HG02852 (cell line): Measurements from ENCODE around the gene NFASC.

Experiments
- ATAC-seq: cut with Tn5 transposase; IDR thresholded peaks from one replicate; pipeline ENCODE4 v1.9.1; 2021; ENCODE audit warnings: mild to moderate bottlenecking, moderate library complexity; ENCODE audit not compliant: unreplicated experiment

Gene NFASC

GRCh38 chr1:204885790-204886189 is 15.1 kb downstream of the NFASC start:
- ATAC-seq: no peak

GRCh38 chr1:204887846-204888245 is 17.2 kb downstream of the NFASC start:
- ATAC-seq: no peak

GRCh38 chr1:204888294-204888693 is 17.6 kb downstream of the NFASC start:
- no peak for ATAC-seq

GRCh38 chr1:204889681-204890383 is 19.2 kb downstream of the NFASC start:
- ATAC-seq: no peak

- no peak for ATAC-seq
Observed at GRCh38 chr1:204891860-204892259, 21.2 kb downstream of the NFASC start.

- no peak for ATAC-seq
Observed at GRCh38 chr1:204894031-204894430, 23.4 kb downstream of the NFASC start.

GRCh38 chr1:204894606-204895005 is 23.9 kb downstream of the NFASC start:
- ATAC-seq: no peak

GRCh38 chr1:204896023-204896422 is 25.4 kb downstream of the NFASC start:
- ATAC-seq: no peak

- no peak for ATAC-seq
Observed at GRCh38 chr1:204896787-204897469, 26.3 kb downstream of the NFASC start.

- no peak for ATAC-seq
Observed at GRCh38 chr1:204900721-204901120, 30.1 kb downstream of the NFASC start.

GRCh38 chr1:204902671-204903070 is 32.0 kb downstream of the NFASC start:
- no peak for ATAC-seq

GRCh38 chr1:204904228-204904810 is 33.7 kb downstream of the NFASC start:
- ATAC-seq: no peak

- no peak for ATAC-seq
Observed at GRCh38 chr1:204909109-204909508, 38.4 kb downstream of the NFASC start.

GRCh38 chr1:204915861-204916495 is 45.3 kb downstream of the NFASC start:
- no peak for ATAC-seq

GRCh38 chr1:204917802-204918201 is 47.1 kb downstream of the NFASC start:
- no peak for ATAC-seq

GRCh38 chr1:204920511-204920910 is 49.8 kb downstream of the NFASC start:
- ATAC-seq: no peak

GRCh38 chr1:204920967-204921366 is 50.3 kb downstream of the NFASC start:
- ATAC-seq: no peak

GRCh38 chr1:204921855-204922516 is 51.3 kb downstream of the NFASC start:
- no peak for ATAC-seq

- no peak for ATAC-seq
Observed at GRCh38 chr1:204923201-204923600, 52.5 kb downstream of the NFASC start.

- ATAC-seq: no peak
Observed at GRCh38 chr1:204923626-204924012, 53.0 kb downstream of the NFASC start.
